Endothelial cell of umbilical vein (primary cell): ENCODE data around the gene MRPS6. TPM values are rescaled to one million over a fixed set of nuclear protein-coding genes. Genes with fewer than 3 reads are reported as not detected.

Source experiments
- BruUV-seq: library from RNA; stranded (reverse); fragments of 400-500 nt; replicated peaks from 2 replicates; lab custom pipeline; 2021; lab: Mats Ljungman, UMichigan
- CTCF ChIA-PET: fragments of 300-600, 350-600 bp; sonication (Branson Sonifier 250); formaldehyde crosslinking; loops from one replicate; lab custom pipeline; 2021; ENCODE audit warnings: antibody characterized with exemption, inconsistent platforms; lab: Charles Lee
- POLR2A ChIA-PET: fragments of 300-600, 350-600 bp; sonication (Branson Sonifier 250); formaldehyde crosslinking; loops from one replicate; lab custom pipeline; 2021; ENCODE audit warnings: antibody characterized with exemption, inconsistent platforms; lab: Charles Lee
- DNase-seq: peaks from one replicate; pipeline ENCODE4 v3.0.0-alpha.2; 2011; ENCODE audit warnings: low read depth, low spot score
- FAIRE-seq: peaks from 2 replicates; lab custom pipeline; 2011; peaks lifted over from hg19 to GRCh38; lab: Jason Lieb, UNC
- H2AFZ ChIP-seq: 2 replicates; pipeline ENCODE4 v1.6.0; 2012; ENCODE audit warnings: low read depth, low read length, control low read depth, inconsistent platforms
- H3K27ac ChIP-seq: 2 replicates; pipeline ENCODE4 v1.5.1; 2011; ENCODE audit warnings: low read depth, mild to moderate bottlenecking, control low read depth, low read length, moderate library complexity; ENCODE audit not compliant: insufficient read depth
- H3K27me3 ChIP-seq, 2 experiments: 2 replicates each; pipeline versions ENCODE4 v1.6.0 to v1.6.1; 2011; ENCODE audit warnings: low read length in 2 of 2, mixed read lengths in 1 of 2; ENCODE audit not compliant: control insufficient read depth in 2 of 2, insufficient read depth in 2 of 2
- H3K36me3 ChIP-seq, 2 experiments: 2 replicates in 1 of 2; 3 replicates in 1 of 2; pipeline ENCODE4 v1.5.1; 2011; ENCODE audit warnings: low read length in 2 of 2, mild to moderate bottlenecking in 1 of 2, moderate library complexity in 1 of 2; ENCODE audit not compliant: control insufficient read depth in 2 of 2, insufficient read depth in 2 of 2; ENCODE audit errors: extremely low read depth in 1 of 2
- H3K4me1 ChIP-seq: 3 replicates; pipeline ENCODE4 v1.5.1; 2011; ENCODE audit warnings: mild to moderate bottlenecking, low read length; ENCODE audit not compliant: control insufficient read depth, insufficient read depth; ENCODE audit errors: extremely low read depth
- H3K4me2 ChIP-seq: 2 replicates; pipeline ENCODE4 v1.6.1; 2011; ENCODE audit warnings: low read length, control low read depth, mixed read lengths; ENCODE audit not compliant: insufficient read depth
- H3K4me3 ChIP-seq, 3 experiments: fragments of 200-600 bp in 1 of 3; sonication (generic), shearing (Covaris generic) in 1 of 3; replicated peaks in 1 of 3; 2 replicates each; pipeline ENCODE4 v1.5.1; 2011 to 2016; ENCODE audit warnings: control low read depth in 3 of 3, low read length in 3 of 3, mild to moderate bottlenecking in 2 of 3, inconsistent platforms in 1 of 3, low read depth in 1 of 3, moderate library complexity in 1 of 3; ENCODE audit not compliant: insufficient read depth in 1 of 3
- H3K79me2 ChIP-seq: 2 replicates; pipeline ENCODE4 v1.6.0; 2012; ENCODE audit warnings: low read length, inconsistent platforms; ENCODE audit not compliant: control insufficient read depth, insufficient read depth
- H3K9ac ChIP-seq: replicated peaks from 2 replicates; pipeline ENCODE3; 2011; ENCODE audit warnings: low read length, control low read depth; ENCODE audit not compliant: insufficient read depth; ENCODE audit errors: extremely low read depth
- H3K9me1 ChIP-seq: replicated peaks from 3 replicates; pipeline ENCODE4 v1.6.0; 2011; ENCODE audit warnings: mild to moderate bottlenecking, low read length; ENCODE audit not compliant: control insufficient read depth, insufficient read depth; ENCODE audit errors: extremely low read depth
- H3K9me3 ChIP-seq: replicated peaks from 2 replicates; pipeline ENCODE4 v1.5.1; 2012; ENCODE audit warnings: low read length, inconsistent platforms; ENCODE audit not compliant: control insufficient read depth, insufficient read depth
- H4K20me1 ChIP-seq: replicated peaks from 2 replicates; pipeline ENCODE3; 2011; ENCODE audit warnings: mild to moderate bottlenecking, low read length; ENCODE audit not compliant: control insufficient read depth, insufficient read depth; ENCODE audit errors: extremely low read depth
- CTCF ChIP-seq, 2 donors: IDR thresholded peaks; 1 replicate in 1 of 2; 2 replicates in 1 of 2; pipeline ENCODE4 v1.5.1; 2011; ENCODE audit warnings: low read length in 2 of 2, mild to moderate bottlenecking in 2 of 2, moderate library complexity in 2 of 2, control low read depth in 1 of 2, inconsistent platforms in 1 of 2, low read depth in 1 of 2; ENCODE audit not compliant: insufficient read depth in 1 of 2; ENCODE audit errors: extremely low read depth in 1 of 2
- EZH2 ChIP-seq: IDR thresholded peaks from 2 replicates; pipeline ENCODE4 v1.6.1; 2012; ENCODE audit warnings: borderline replicate concordance, low read depth, mild to moderate bottlenecking, moderate library complexity, low read length, inconsistent platforms; ENCODE audit not compliant: severe bottlenecking
- FOS ChIP-seq: IDR thresholded peaks from 2 replicates; pipeline ENCODE4 v1.6.1; 2011; ENCODE audit warnings: mild to moderate bottlenecking, low read length, moderate library complexity, borderline replicate concordance; ENCODE audit not compliant: insufficient read depth
- GATA2 ChIP-seq: IDR thresholded peaks from 2 replicates; pipeline ENCODE4 v1.7.0; 2011; ENCODE audit warnings: low read depth, mild to moderate bottlenecking, moderate library complexity, mixed read lengths, low read length; ENCODE audit not compliant: insufficient read length, insufficient read depth
- JUN ChIP-seq: IDR thresholded peaks from 2 replicates; pipeline ENCODE4 v1.6.1; 2011; ENCODE audit warnings: borderline replicate concordance, low read depth; ENCODE audit not compliant: insufficient read length, insufficient read depth
- MYC ChIP-seq: IDR thresholded peaks from one replicate; pipeline ENCODE4 v1.6.1; 2011; ENCODE audit warnings: mild to moderate bottlenecking, low read depth, low read length
- POLR2A ChIP-seq: IDR thresholded peaks from 2 replicates; pipeline ENCODE4 v1.6.1; 2012; ENCODE audit warnings: low read depth, mild to moderate bottlenecking, control low read depth, low read length
- POLR2AphosphoS5 ChIP-seq: IDR thresholded peaks from 2 replicates; pipeline ENCODE4 v1.6.1; 2012; ENCODE audit warnings: low read depth, mild to moderate bottlenecking, control low read depth, low read length, moderate library complexity; ENCODE audit not compliant: insufficient read depth
- dilution Hi-C: fragments of 300-500 bp; cut with MboI; formaldehyde crosslinking; loops from one replicate; pipeline ENCODE4 v1.15.0; 2019; ENCODE audit warnings: low sequenced_read_pairs; ENCODE audit not compliant: extremely low pct_ligation_motif_present
- intact Hi-C: fragments of 100-400 bp; cut with micrococcal nuclease; formaldehyde crosslinking; loops from one replicate; pipeline ENCODE4 v1.10.0; 2022
- polyA plus RNA-seq, 4 experiments: library from polyadenylated mRNA; depleted of rRNA in 3 of 4; stranded (reverse) in 3 of 4; unstranded in 1 of 4; fragments of >200 nt; gene quantifications; 2 replicates each; pipeline versions ENCODE4 v1.2.1 to v1.2.3, GENCODE V29; 2011 to 2012; ENCODE audit warnings: missing spikeins in 1 of 4
- total RNA-seq: library from RNA; stranded (reverse); gene quantifications from 2 replicates; pipeline ENCODE4 v1.2.3, GENCODE V29; 2021
- TF ChIP-seq, protein P1 (sequence below): IDR thresholded peaks from 2 replicates; pipeline ENCODE4 v1.6.1; 2011; ENCODE audit not compliant: insufficient read depth, insufficient read length

Gene MRPS6
- total and polyA plus RNA-seq, 2 donors (not counting 3 experiments of a cell fraction or from before 2014, with no cell fraction given), result 19.8 to 37.2 TPM

DNA sequence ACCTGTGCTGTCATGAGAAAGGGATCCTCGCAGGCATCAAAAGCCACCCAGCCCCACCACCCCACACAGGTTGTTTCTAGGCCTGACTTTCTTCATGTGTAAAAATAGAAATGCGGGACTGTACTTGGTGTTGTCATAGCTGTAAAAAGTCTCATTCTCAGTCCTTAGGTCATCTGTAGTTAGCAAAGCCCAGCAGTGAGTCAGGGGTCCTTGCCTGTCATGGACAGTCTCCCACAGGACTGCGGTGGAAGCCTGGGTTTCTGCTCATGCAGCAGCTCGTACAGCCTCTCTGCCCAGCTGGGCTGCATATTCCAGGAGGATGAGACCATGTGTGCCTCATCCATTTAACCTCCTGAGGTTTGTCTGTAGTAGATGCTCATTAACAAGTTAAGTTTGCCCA, 58.2 kb downstream of the MRPS6 start:
- DNase-seq (no peak), FAIRE-seq (no peak)
- BruUV-seq, result no TSS peak
- Histone ChIP-seq H2AFZ (no peak overlapping the region), H3K9me1 (peaks cover 3% of the 10 kb centered on the region), H4K20me1 (no peaks in the 10 kb centered on the region), H3K4me2 (no peak overlapping the region), H3K9ac (no peak overlapping the region), H3K79me2 (peaks cover 4% of the 10 kb centered on the region), H3K36me3 (peaks cover 0 to 4% of the 10 kb centered on the region in 2 experiments), H3K4me3 (no peak overlapping the region), H3K27me3 (no peaks in the 10 kb centered on the region), H3K27ac (no peak overlapping the region), H3K4me1 (peaks cover 6% of the 10 kb centered on the region), H3K9me3 (no peaks in the 10 kb centered on the region)
- POLR2A ChIA-PET, result no interaction called here
- TF ChIP-seq JUN (no peak), FOS (no peak), MYC (no peak), POLR2A (no peak), GATA2 (no peak), POLR2AphosphoS5 (no peak), EZH2 (no peak), CTCF (IDR thresholded peaks at IDR 0.05; ENCODE audit: extremely low read depth in 1 of 2, insufficient read depth in 1 of 2, low read depth in 1 of 2, low read length in 2 of 2) (no peak)
- TF ChIP-seq, protein P1, sequence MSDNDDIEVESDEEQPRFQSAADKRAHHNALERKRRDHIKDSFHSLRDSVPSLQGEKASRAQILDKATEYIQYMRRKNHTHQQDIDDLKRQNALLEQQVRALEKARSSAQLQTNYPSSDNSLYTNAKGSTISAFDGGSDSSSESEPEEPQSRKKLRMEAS, result no peak
- intact Hi-C loops, result no loop called here
- CTCF ChIA-PET, result interaction anchor here (1.5 to 3.2 kb wide), 2 partner anchors 104 to 208 kb away, joined by 3 to 26 read pairs; no protein-coding TSS in a partner anchor
- dilution Hi-C loops, result no loop called here
